HG02571 (cell line): ENCODE results near the gene SLC16A3.
"Not testable (repeated sequence)": the region's sequence is repeated elsewhere in the genome, so short reads cannot be mapped to it uniquely, and the experiment has no call there.

Experiments used
- ATAC-seq: cut with Tn5 transposase; IDR thresholded peaks from one replicate; pipeline ENCODE4 v1.9.1; 2021; ENCODE audit warnings: mild to moderate bottlenecking, moderate library complexity; ENCODE audit not compliant: unreplicated experiment

SLC16A3 gene

GRCh38 chr17:82203920-82204319, 24.9 kb upstream of the SLC16A3 start:
- ATAC-seq = no peak

DNA sequence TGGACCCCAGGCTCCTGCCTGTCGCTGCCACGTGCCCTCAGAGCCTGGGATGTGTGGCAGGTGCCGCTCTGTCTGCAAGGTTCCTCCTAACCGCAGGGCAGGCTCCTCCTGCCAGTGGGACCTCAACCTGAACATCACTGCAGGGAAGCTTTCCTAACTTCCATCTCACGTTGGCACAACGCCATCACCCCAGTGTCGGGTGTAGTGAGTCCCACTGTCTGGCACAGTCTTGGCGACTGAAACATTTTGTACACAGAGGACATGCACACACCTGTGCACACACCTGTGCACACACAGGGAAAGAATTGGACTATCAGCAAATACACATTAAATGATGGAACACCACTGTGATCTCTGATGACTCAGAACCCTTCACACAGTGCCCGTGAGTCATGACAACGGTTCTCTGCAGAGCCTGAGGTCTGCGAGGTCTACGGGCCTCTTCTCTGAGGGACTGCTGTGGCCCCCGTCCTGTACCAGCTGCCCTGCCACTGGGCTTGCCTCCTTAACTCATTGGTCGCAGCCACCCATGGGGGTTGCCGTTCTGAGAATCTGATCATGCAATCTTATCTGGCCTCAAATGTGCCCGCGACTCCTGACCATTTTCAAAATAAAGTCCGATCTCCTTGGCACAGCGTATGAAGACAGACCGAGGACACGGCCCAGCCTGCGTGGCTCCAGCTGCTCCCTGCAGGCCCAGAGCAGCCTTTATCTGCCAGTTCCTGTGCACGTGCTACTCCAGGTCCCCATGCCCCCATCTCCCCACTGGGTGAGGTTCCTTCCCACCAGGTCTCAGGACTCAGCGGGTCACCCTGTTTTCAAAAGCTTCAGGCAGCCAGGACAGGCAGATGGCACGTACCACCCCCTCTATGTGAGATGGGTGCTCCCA, 23.8 kb upstream of the SLC16A3 start:
- no peak for ATAC-seq

DNA sequence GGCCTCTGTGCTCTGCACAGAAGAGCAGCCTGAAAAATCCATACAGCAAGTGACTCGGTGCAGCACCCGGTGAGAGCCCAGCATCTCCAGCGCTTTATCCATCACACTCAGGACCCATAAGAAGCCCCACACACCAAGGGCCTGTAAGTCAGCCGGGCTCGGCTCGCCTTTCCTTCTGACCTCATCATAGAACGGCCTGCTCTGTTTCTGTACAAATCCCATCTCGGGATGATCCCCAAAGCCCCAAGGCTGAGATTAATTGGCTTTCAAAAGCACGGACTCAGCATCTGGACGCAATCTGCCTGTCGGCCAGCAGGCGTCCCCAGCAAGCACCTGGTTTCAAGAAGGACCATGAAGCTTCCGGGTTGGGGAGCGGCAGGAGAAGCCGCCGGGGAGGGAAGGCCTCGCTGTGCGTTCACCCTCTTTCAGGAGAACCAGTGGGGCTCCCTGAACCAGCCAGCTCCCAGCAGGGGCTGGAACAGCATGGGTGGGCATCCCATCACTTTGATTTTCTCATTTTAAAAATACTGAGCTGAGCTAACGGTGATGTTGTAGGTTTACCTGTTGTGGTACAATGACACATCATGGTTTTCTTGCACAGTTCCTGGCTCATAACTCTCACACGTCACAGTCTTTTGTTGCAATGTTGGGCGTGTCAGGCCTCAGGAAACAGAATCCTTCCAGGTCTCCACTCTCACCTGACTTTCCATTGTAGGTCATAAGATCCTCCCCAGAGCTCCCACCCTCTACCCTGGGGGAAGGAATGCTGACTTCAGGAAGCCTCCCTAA, 22.9 kb upstream of the SLC16A3 start:
- ATAC-seq = no peak

GRCh38 chr17:82210655-82211054, 18.2 kb upstream of the SLC16A3 start:
- not testable (repeated sequence) for ATAC-seq

- ATAC-seq = peak; percentile 59
These were observed 16.3 kb upstream of the SLC16A3 start, which contains the start of gene CCDC57 for GRCh38 chr17:82212331-82213250. TSS of gene CCDC57 (minus strand) at chr17:82212842. CDS start at chr17:82201944, 10,898 bp downstream.

DNA sequence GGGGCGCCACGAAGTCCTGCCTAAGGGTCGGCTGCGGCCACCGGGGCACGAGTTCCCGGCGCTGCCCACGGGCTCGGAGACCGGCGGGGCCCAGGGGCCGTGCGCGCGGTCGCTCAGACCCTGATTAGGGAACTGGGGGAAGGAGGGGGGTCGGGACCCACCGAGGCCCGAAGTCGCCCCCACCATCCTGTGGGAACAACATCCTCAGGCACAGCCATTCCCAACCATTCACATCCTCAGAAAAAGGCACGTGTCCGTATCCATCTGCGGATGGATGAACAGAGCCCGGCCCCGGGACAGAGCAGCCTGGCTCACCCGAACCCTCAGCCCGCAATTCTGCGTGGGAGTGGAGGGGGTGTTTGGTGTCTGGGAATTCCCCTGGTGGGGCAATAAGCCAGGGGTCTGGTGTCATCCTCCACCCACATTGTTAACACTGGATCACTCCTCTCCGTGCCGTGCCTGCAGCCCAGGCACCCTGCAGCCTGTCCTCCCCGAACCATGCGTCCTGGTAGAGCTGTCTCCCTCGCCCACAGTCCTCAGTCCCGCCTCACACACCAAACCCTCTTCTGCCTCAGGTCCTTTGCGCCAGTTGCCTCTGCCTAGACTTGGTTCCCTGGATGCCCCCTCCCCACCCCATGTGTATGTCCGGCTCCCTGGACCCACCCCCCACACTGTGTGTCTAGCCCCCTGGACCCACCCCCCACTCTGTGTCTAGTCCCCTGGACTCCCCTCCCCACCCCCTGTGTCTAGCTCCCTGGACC, 15.4 kb upstream of the SLC16A3 start:
- no peak for ATAC-seq

DNA sequence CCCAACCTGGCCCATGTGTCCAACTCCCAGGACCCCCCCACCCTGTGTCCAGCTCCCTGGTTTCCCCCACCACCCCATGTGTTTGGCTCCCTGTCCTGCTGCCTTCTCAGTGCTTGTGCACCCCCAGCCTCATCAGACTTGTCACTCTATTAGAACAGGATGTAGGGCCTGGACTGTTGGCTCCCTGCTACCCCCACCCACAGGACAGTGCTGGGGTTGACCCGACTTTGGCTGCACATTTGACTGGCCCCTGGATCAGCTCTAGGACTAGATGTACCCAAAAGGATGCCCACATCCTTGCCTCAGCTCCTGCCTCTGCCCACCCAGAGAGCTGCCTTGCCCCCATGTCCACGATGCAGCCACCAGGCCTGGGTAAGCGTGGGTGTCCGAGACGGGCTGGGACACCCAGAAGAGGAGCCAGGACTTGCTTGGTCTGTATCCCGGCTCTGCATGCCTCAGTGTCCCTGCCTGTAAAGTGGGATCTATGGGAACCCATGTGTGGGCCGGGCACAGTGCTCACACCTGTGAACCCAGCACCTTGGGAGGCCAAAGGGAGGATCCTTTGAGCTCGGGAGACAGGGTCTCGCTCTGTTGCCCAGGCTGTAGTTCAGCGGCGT, 14.7 kb upstream of the SLC16A3 start:
- ATAC-seq = no peak

DNA sequence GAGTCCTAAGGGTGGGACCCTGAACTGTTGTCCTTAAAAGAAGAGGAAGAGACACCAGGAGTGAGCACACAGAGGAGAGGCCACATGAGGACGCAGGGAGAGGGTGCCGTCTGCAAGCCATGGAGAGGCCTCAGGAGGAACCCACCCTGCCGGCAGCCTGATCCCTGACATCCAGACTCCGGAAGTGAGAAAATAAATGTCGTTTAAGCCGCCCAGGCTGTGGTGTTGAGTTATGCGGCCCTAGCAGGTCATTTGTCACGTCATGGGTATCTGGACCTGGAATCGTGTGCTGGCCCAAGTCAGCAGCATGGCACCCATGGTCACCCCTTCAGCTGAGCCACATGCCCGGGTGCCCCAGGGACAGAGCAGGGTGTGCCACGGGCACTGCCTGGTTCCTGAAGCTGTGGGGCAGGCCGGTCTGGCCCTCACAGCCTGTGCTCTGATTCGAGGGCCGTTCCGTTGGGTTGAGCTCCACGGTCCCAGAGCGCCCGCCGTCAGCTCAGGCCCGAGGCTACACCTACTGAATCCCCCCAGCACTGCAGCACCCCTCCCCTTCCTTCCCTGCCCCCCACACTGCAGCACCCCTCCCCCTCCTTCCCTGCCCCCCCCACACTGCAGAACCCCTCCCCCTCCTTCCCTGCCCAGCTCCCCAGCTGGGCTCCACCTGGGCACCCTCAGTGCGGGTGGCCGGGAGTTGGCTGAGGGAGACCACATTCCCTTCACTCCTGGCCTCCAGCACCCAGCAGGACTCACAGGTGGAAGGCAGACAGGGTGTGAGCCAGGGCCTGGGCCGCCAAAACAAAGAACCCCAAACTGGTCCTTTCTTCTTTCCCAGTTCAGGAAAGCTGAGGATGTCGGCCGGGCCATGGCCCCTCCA, 13.5 kb upstream of the SLC16A3 start:
- no peak for ATAC-seq

GRCh38 chr17:82215972-82216300, 12.9 kb upstream of the SLC16A3 start:
- ATAC-seq = no peak

GRCh38 chr17:82216301-82217119, 12.3 kb upstream of the SLC16A3 start:
- ATAC-seq = no peak

DNA sequence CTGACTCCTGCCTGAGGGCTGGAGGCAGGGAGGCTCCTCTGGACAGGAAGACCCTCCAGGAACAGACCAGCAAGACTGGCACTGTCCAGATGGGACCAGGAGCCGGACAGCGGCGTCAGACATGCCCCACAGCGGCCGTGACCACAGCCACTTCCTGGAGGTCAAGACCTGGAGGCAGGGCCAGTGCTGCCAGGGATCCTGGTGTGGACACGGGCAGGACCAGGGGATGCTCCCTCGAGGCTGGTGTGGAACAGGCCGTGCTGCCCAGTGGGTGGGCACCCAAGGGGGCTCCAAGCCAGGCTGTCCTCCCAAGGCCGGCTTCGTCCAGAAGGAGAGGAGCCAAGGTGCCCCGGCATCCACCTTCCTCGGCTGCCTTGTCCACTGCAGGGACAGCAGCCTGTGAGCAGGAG, 11.7 kb upstream of the SLC16A3 start:
- ATAC-seq = no peak

GRCh38 chr17:82217530-82218204, 11.2 kb upstream of the SLC16A3 start:
- no peak for ATAC-seq

DNA sequence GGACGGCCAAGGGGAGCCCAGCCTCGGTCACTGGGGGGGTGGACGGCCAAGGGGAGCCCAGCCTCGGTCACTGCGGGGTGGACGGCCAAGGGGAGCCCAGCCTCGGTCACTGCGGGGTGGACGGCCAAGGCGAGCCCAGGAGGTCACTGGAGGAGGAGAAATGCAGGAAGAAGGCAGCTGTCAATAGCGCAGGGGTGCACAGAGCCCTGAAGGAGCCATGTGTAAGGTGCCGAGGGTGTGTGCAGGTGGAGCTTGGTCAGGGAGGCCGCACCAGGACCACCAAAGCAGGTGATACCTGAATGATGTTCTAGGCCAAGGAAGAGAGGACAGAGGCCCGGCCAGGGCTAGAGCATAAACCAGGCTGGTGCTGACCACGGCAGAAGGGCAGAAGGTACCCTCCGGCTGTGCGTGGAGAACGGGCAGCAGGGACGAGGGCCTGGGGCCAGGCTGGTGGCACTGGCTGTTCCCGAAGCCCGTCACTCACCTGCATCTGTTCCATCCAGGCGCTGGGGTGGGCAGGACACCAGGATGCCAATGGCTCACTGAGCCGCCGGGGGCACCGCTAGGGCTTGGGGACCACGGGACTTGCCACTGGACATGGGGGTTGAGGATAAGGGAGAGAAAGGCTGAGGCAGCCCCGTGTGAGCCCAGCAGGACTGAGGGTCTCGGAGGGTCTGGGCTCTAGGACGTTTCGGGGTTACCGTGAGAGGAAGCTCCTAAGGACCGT, 10.3 kb upstream of the SLC16A3 start:
- ATAC-seq = no peak

GRCh38 chr17:82219083-82219482, 9.8 kb upstream of the SLC16A3 start:
- no peak for ATAC-seq

- no peak for ATAC-seq
These were observed 8.8 kb upstream of the SLC16A3 start for GRCh38 chr17:82219753-82220709.
